Mononuclear cell (primary cell): ENCODE measurements around the gene TIMM50. TPM values are rescaled to one million over a fixed set of nuclear protein-coding genes. Genes with fewer than 3 reads are reported as not detected.
A peak's percentile ranks its signal among the peaks of the same experiment; 100 is the strongest.

ENCODE experiments used
- H3K27me3 ChIP-seq: 2 replicates; pipeline ENCODE4 v1.6.0; 2011; ENCODE audit warnings: low read length, control low read depth; ENCODE audit not compliant: insufficient read depth
- H3K4me1 ChIP-seq: 2 replicates; pipeline ENCODE4 v1.5.1; 2011; ENCODE audit warnings: mild to moderate bottlenecking, low read length, control low read depth; ENCODE audit not compliant: insufficient read depth
- H3K4me3 ChIP-seq: 2 replicates; pipeline ENCODE4 v1.5.1; 2011; ENCODE audit warnings: mild to moderate bottlenecking, low read length, moderate library complexity
- H3K9me3 ChIP-seq: 2 replicates; pipeline ENCODE4 v1.5.1; 2011; ENCODE audit warnings: low read depth, mild to moderate bottlenecking, control low read depth, low read length
- total RNA-seq: library from RNA; depleted of rRNA; stranded (reverse); fragments of >200 nt; gene quantifications from one replicate; pipeline ENCODE4 v1.2.3, GENCODE V29; 2012

The TIMM50 gene
- total RNA-seq, 1 donor, result 17.1 TPM

- peaks cover 4% of the 10 kb centered on the region for H3K4me1 ChIP-seq
- peaks cover 11% of the 10 kb centered on the region for H3K27me3 ChIP-seq
- no peak overlapping the region for H3K4me3 ChIP-seq
Observed at GRCh38 chr19:39520541-39521484, 40.2 kb downstream of the TIMM50 start.

GRCh38 chr19:39524495-39524894, 43.9 kb downstream of the TIMM50 start:
- Histone ChIP-seq H3K27me3 (no peaks in the 10 kb centered on the region), H3K4me3 (no peak overlapping the region), H3K4me1 (no peaks in the 10 kb centered on the region), H3K9me3 (no peaks in the 10 kb centered on the region)

More at GRCh38 chr19:39520541-39521484, 40.2 kb downstream of the TIMM50 start:
- H3K9me3 ChIP-seq, result no peaks in the 10 kb centered on the region

- no peaks in the 10 kb centered on the region for H3K27me3 ChIP-seq
- H3K4me1 ChIP-seq, result no peaks in the 10 kb centered on the region
- H3K9me3 ChIP-seq, result no peaks in the 10 kb centered on the region
- no peak overlapping the region for H3K4me3 ChIP-seq
Observed at GRCh38 chr19:39525205-39525604, 44.6 kb downstream of the TIMM50 start.

- Histone ChIP-seq H3K4me3 (peak overlapping the region; percentile 78), H3K4me1 (peaks cover 19% of the 10 kb centered on the region), H3K9me3 (no peaks in the 10 kb centered on the region), H3K27me3 (no peaks in the 10 kb centered on the region)
Observed at GRCh38 chr19:39531834-39532232, 51.2 kb downstream of the TIMM50 start.

GRCh38 chr19:39532233-39533002, 51.8 kb downstream of the TIMM50 start, which contains the start of gene EID2B:
Gene EID2B, minus strand, starts transcription at chr19:39532852. Its CDS starts 50 bp downstream, at chr19:39532802.
- no peaks in the 10 kb centered on the region for H3K9me3 ChIP-seq
- H3K27me3 ChIP-seq, result no peaks in the 10 kb centered on the region
- peak within 1 kb of the TSS; percentile 78 for H3K4me3 ChIP-seq
- peaks cover 19% of the 10 kb centered on the region for H3K4me1 ChIP-seq

GRCh38 chr19:39533003-39533512, 52.4 kb downstream of the TIMM50 start:
- Histone ChIP-seq H3K9me3 (no peaks in the 10 kb centered on the region), H3K27me3 (no peaks in the 10 kb centered on the region), H3K4me3 (peak overlapping the region; percentile 78), H3K4me1 (peaks cover 19% of the 10 kb centered on the region)

GRCh38 chr19:39533791-39534190, 53.2 kb downstream of the TIMM50 start:
- Histone ChIP-seq H3K9me3 (no peaks in the 10 kb centered on the region), H3K4me3 (no peak overlapping the region), H3K4me1 (peaks cover 19% of the 10 kb centered on the region), H3K27me3 (no peaks in the 10 kb centered on the region)

GRCh38 chr19:39539165-39539517, 58.5 kb downstream of the TIMM50 start:
- no peaks in the 10 kb centered on the region for H3K9me3 ChIP-seq
- H3K27me3 ChIP-seq, result no peaks in the 10 kb centered on the region
- peak overlapping the region; percentile 87 for H3K4me3 ChIP-seq
- H3K4me1 ChIP-seq, result peaks cover 7% of the 10 kb centered on the region

- Histone ChIP-seq H3K4me3 (peak within 1 kb of the TSS; percentile 87), H3K27me3 (no peaks in the 10 kb centered on the region), H3K4me1 (peaks cover 10% of the 10 kb centered on the region), H3K9me3 (no peaks in the 10 kb centered on the region)
Observed at GRCh38 chr19:39539518-39540332, 59.1 kb downstream of the TIMM50 start, which contains the start of gene EID2. Gene EID2, minus strand, starts transcription at chr19:39540161. Its CDS starts 82 bp downstream, at chr19:39540079.

- Histone ChIP-seq H3K4me3 (peak overlapping the region; percentile 87), H3K4me1 (peaks cover 12% of the 10 kb centered on the region), H3K9me3 (no peaks in the 10 kb centered on the region), H3K27me3 (no peaks in the 10 kb centered on the region)
Observed at GRCh38 chr19:39540333-39540673, 59.7 kb downstream of the TIMM50 start.

Other genes starting within 250 kb of the TIMM50 start
- not detected for gene IFNL3, start 235.8 kb upstream of the TIMM50 start, total RNA-seq
- 0.10 TPM for gene IFNL4, start 232.0 kb upstream of the TIMM50 start, total RNA-seq
- gene IFNL2, start 212.4 kb upstream of the TIMM50 start, total RNA-seq, result not detected
- not detected for gene IFNL1, start 184.4 kb upstream of the TIMM50 start, total RNA-seq
- gene LRFN1, start 160.0 kb upstream of the TIMM50 start, total RNA-seq, result 1.8 TPM
- 211 TPM for gene GMFG, start 144.8 kb upstream of the TIMM50 start, total RNA-seq
- 30.0 TPM for gene SAMD4B, start 138.4 kb upstream of the TIMM50 start, total RNA-seq
- 26.1 TPM for gene PAF1, start 89.7 kb upstream of the TIMM50 start, total RNA-seq
- 21.9 TPM for gene MED29, start 89.5 kb upstream of the TIMM50 start, total RNA-seq
- 676 TPM for gene ZFP36, start 74.0 kb upstream of the TIMM50 start, total RNA-seq
- gene PLEKHG2, start 68.2 kb upstream of the TIMM50 start, total RNA-seq, result 21.5 TPM
- gene RPS16, start 44.9 kb upstream of the TIMM50 start, total RNA-seq, result 71.4 TPM
- 124 TPM for gene SUPT5H, start 35.3 kb upstream of the TIMM50 start, total RNA-seq
- not detected for gene DLL3, start 18.1 kb downstream of the TIMM50 start, total RNA-seq
- gene SELENOV, start 34.3 kb downstream of the TIMM50 start, total RNA-seq, result not detected
- gene EID2B, start 52.0 kb downstream of the TIMM50 start, total RNA-seq, result 6.0 TPM
- gene EID2, start 59.3 kb downstream of the TIMM50 start, total RNA-seq, result 14.4 TPM
- gene LGALS13, start 121.7 kb downstream of the TIMM50 start, total RNA-seq, result not detected
- not detected for gene LGALS16, start 175.1 kb downstream of the TIMM50 start, total RNA-seq
- gene LGALS14, start 223.6 kb downstream of the TIMM50 start, total RNA-seq, result 0.31 TPM